GM12872 (cell line): Measurements from ENCODE around the gene MACROD2.

Experiments used
- CTCF ChIP-seq: IDR thresholded peaks from 3 replicates; pipeline ENCODE4 v1.5.1; 2011; ENCODE audit warnings: low read depth, mild to moderate bottlenecking, low read length, moderate library complexity; ENCODE audit not compliant: insufficient read depth

MACROD2 gene

GRCh38 chr20:15958142-15958541, 1962.8 kb downstream of the MACROD2 start:
- TF ChIP-seq CTCF: no peak

GRCh38 chr20:15965165-15965564, 1969.8 kb downstream of the MACROD2 start:
- no peak for TF ChIP-seq CTCF

- no peak for TF ChIP-seq CTCF
These were observed 1972.0 kb downstream of the MACROD2 start for GRCh38 chr20:15967334-15967733.

GRCh38 chr20:15976047-15976736, 1980.9 kb downstream of the MACROD2 start:
- TF ChIP-seq CTCF: no peak

- TF ChIP-seq CTCF: no peak
These were observed 1981.7 kb downstream of the MACROD2 start for GRCh38 chr20:15977026-15977425.

GRCh38 chr20:15977758-15978157, 1982.4 kb downstream of the MACROD2 start:
- no peak for TF ChIP-seq CTCF

- no peak for TF ChIP-seq CTCF
These were observed 1991.4 kb downstream of the MACROD2 start for GRCh38 chr20:15986690-15987089.

GRCh38 chr20:15991279-15991678, 1996.0 kb downstream of the MACROD2 start:
- TF ChIP-seq CTCF: no peak
